ENCODE measurements around the gene CORO2B.
"Not testable (repeated sequence)": the region's sequence is repeated elsewhere in the genome, so short reads cannot be mapped to it uniquely, and the experiment has no call there.

The CORO2B gene

DNA sequence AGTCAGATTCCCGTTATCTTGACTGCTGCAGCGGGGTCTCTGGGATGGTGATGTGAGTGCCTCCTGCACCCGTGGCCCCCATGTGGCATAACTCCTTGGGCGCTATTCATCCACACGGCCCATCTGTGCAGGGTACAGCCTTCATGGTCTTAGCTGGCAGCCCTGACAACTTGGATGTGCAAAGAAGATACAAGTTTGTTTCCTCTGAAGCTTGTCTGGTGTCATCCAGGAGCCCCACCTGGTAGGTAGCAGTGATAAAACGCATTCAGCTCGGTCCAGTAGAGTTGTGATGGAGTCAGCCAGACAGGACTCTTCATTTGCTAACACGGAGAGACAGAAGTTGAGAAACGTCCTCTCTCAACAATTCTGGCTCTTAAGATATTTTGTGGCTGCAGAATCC lies 53.3 kb downstream of the CORO2B start:
- no peak for DNase-seq

DNA sequence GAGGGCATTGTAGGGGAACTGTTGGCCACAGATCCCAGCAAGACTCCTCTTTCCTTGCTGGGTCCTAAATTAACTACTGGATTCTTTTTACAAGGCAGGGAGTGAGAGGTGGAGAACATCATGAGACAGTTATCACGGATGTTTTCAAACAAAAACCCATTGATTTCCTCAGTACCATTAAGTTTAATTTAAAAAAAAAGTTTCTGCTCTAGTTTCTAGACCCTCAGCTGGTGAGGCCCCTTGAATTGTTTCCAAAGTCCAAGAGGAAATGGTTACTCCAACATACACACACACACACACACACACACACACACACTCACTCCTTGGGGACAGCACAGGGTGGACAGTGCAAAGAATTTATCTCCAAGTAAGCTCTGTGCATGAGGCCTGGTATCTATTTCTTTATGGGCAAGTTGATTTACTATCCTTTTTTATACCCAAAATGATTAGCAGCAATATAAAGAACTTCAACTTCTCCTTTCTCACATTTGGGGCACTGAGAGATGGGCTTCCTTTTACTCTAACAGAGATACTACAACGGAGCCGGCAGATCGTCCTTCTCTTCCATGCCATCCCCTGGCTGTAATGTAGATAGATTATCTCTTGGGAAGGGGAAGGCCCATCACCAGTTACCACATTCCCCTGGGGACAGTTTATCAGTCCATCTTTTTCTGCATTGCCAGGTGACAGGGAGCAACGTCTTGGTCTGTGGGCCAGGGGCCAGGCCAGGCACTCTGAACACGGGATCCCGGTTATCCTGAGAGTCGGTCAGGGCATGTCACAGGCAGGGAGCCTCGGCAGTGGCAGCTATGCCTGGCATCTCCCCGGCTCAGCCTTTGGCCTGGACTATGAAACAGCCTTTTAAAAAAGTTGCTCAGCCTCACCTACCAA lies 54.7 kb downstream of the CORO2B start:
- no peak for DNase-seq

DNA sequence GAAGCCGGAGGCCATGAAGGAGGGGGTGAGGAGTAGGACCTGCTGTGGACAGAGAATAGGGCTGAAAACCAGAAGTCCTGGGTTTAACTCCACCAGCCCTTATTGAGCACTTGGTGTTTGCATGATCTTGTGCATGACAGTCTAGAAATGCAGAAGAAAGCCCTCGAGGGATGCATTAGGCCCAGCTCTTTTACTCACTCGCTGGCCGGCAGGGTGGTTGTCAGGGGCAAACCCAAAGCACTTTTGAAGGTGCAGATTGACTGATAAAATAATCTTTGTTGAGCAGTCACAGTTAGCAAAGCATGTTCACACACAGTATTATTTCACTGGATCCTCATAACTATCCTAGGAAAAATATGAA lies 55.3 kb downstream of the CORO2B start:
- DNase-seq: no peak

DNA sequence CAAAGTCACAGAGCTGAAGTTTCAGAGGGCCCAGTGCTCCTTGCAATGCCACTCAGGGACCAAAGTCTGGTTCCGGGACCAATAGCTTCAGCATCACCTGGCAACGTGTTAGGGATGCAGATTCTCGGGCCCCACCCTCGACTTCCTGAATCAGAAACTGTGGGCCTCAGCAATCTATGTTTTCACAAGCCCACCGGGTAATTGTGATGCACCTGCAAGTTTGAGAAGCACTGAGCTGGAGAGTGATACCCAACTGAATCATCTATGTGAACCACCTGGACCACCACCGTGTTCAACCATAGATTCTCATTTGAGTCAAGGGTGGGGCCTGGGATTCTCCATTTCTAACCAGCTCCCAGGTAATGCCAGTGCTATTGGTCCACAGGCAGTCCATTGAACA lies 55.7 kb downstream of the CORO2B start:
- DNase-seq: no peak

DNA sequence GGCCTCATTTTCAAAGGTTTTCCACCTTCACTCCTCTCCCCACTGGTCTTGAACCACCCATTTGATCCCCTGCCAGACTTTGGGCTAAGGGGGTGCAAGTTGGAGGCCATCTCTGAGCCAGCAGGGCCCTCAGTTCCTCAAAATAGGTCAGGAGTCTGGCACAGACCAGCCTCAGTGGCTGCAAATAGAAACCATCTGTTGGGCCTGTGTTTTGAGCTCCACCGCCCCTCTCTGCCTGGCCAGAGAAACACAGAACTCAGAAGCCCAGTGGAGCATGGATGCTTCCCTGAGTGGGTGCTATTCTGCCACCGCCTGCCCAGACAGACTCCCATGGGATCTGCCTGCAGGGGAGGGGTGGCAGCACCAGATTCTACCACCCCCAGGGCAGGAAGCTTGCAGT lies 56.3 kb downstream of the CORO2B start:
- no peak for DNase-seq

DNA sequence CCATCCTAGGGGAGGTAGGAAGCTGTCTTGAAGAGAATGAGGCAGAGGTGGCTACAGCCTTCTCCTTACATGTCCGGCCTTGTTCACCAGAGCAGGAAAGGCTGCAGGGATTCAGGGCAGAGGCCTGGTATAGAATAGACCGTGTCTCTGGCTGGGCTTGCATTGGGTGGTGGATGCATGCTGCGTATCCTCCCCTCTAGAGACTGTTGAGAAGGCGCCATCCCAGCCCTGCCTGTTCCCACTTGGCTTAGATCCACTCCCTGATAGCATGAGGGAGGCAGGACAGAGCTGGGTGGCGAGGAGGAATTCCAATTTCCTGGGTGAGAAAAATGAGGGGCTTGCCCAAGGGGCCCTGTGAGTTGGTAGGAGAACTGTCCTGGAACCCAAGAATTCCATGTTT lies 57.5 kb downstream of the CORO2B start:
- DNase-seq: no peak

DNA sequence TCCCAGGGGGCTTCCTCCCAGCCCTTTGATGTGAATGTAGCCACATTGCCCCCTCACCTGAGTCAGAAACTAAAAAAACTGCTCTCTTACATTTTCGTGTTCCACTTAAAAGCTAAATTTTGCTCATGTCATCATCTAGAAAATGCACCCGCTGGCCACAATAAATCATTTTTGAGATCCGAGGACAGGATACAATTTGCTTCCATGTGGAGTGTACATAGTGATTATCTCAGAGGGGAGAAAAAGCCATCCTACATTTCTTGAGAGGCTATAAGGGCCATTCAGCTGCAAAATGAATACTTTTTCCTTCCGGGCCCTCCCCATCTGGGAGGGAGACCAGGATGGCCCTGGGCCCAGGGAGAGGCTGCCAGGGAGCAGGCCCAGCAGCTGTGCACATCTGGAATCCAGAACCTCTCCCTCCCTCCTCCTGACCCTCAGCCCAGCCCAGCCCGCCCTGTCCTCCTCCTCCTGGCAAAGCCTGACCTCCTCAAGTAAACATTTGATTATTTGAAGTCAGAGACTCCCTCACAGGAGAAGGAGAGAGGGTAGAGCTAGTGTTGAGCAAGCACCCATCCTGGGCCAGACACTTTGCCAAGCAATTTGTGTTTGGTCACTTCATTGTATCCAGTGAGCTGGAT lies 59.1 kb downstream of the CORO2B start:
- DNase-seq: no peak

DNA sequence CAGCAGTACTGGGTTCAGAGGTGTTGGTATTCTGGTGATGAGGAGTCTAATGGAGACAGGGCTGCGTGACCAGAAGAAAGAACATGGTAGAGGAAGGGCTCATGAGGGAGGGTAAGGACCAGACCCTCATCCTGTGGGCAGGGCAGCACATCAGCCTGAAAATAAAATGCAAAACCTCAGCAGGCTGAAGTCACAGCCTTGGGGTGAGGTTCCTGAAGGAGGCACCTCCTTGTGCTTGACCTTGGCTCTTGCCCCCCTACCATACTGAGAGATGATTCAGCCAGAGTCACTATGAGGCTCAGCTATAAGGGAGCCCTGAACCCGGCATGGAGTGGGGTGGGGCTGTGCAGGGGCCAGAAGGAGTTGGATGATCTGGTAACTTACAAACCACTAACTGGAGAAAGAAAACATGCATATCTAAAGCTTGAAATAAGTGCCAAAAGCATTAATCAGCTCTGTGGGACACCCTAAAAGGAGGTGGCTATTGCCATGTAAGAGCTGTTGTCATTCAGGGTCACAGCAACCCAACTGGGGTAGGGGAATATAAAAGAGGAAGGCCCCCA lies 60.2 kb downstream of the CORO2B start:
- no peak for DNase-seq

DNA sequence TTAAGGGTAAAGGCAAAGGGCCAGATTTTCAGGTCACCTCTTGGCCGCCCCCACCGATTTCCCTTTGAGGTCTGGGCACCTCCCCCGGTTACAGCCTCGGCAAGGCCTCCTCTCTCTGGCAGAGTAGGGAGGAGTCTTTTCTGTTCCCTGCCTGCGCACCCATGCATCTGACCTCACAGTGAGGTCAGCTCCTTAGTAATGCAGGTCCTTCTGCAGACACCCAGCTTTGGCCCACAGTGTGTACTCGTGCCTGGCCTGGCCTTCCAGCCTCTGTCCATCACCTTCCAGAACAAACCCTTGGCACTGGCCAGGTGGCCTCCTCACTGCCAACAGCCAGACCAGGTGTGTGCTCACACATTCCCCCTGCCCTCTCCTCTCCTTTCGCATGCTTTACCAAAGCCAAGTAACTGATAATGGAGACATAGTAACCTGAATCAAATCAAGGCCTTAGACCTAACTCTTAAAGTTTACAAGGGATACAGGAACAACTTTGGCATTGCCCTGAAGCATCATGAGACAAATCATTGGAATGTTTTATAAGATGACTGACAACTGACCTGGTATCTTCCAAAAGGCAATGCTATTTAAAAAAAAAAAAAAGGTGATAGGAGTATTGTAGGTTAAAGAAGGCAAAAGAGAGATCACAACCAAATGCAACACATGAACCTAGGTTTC lies 61.3 kb downstream of the CORO2B start:
- no peak for DNase-seq

DNA sequence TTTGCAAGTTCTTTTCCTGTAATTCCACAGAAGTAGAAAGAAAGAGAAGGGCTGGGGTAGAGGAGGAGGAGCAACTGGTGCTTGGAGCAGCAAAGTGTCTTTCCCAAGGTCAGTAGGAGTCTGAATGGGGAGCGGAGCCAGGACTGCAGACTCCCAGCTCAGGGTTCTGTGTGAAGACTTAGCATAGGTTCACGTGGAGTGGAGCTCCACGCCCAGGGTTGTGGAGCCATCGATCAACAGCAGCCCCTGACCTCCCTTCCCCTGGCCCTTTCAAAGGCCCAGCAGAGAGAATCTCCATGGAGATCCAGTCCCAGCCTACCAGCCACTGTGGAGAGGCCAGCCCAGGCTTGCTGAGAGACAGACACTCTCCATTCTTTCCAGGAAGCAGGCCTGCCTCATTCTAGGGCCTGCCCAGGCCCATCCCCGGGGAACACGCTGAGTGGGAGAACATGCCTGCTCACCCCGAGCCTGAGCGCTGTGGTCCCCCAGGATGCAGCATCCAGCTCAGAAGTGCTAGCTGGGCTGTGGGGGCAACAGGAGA lies 62.1 kb downstream of the CORO2B start:
- no peak for DNase-seq

DNA sequence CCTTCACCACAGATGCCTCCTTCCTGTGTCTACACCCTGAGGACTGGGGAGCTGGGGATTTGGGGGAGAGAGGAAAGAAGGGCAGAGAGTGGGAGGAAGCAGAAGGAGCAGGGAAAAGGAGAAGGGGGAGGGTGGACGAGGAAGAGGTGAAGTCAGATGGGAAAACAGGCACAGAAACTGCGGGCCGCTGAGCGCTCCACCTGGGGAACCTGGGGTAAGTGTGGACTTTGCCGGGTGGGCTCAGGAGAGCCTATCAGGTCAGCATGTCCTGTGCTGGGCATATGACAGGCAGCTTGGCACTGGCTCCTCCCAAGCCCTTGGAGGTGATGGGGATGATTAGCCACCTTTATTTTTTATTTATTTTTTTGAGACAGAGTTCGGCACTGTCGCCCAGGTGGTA lies 62.6 kb downstream of the CORO2B start:
- DNase-seq: no peak

DNA sequence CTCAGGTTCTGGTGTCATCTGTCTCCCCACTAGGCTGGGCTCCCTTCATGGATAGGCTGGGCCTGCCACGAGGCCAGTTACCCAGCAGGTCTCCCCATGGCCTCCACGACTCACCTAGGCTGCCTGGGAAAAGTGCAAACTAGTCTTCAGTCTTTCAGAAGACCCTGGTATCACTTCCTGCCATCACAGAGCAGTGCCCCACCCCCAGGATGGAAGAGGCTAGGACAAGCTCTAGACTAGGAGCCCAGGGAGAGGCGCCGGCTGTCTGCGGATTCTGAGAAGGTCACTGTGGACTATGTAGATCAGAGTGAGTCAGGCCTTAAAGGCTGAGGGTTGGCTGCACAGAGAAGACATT lies 63.7 kb downstream of the CORO2B start:
- no peak for DNase-seq

DNA sequence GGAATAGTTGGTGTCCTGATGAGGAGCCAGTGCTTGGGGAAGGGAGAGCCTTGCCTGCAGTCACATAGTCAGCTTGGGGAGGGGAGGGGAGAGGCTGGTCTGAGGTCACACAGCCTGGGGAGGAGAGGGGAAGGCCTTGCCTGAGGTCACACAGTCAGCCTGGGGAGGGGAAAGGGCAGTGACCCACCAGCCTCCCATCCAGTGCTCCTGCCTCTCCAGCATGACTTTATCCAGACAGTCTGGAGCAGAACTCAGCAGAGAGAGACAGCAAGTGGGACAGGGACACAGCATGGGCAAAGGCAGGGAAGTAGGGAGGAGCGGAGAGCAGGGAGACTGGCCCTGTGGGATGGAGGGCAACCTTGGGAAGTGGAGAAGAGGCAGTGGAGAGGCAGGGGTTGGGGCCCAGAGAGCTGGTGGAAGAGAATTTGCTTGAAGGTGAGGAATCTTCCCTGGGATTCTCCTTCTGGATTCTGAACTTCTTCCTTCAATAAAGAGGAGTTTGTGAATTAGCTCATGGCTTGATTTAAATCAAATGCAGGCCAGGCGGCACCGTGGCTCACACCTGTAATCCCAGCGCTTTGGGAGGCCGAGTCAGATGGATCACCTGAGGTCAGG lies 64.5 kb downstream of the CORO2B start:
- no peak for DNase-seq

DNA sequence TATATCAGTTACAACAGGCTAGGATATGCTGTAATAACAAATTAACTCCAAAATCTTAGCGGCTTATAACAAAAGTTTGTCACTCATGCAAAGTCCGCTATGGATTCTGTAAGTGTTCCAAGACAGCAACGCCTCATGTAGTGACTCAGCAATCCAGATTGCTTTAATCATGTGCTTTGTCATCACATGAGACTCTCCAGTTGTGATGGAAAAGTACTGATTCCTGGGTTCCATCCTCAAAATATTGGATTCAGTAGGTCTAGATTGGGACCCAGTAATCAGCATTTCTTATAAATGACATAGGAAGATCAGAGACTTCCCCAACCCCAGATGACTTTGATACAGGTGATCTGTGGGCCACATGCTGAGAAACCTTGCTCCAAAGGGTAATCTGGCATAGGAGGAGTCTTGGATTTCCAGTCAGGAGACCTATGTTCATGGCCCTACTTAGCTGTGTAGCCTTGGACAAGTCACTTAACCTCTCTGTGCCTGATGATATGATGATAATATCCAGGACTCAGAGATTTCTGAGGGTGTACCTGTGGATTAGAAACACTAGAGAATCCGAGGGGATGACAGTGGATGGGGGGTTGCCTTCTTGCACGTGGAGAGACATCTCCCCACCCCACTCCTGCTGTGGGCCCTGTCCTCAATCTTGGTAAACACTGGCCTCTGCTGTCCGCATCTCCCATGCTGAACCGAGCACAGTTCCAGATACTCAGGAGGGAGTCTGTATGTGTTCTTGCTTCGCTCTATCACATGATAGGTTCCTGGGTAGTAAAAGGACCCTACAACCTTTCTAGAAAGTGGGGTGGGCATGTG lies 65.5 kb downstream of the CORO2B start:
- DNase-seq: no peak

DNA sequence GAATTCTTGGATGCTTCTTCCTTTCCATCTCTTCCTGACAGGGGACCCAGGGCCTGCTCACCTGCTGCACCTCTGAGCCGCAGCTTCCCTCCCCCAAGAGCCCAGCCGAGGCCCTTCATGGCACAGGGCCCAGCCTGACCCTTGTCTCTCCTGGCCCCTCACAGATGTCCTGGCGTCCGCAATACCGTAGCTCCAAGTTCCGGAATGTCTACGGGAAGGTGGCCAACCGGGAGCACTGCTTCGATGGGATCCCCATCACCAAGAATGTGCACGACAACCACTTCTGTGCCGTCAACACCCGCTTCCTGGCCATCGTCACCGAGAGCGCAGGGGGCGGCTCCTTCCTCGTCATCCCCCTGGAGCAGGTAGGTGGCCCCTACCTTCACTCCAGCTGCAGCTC lies 66.2 kb downstream of the CORO2B start:
- DNase-seq: no peak

DNA sequence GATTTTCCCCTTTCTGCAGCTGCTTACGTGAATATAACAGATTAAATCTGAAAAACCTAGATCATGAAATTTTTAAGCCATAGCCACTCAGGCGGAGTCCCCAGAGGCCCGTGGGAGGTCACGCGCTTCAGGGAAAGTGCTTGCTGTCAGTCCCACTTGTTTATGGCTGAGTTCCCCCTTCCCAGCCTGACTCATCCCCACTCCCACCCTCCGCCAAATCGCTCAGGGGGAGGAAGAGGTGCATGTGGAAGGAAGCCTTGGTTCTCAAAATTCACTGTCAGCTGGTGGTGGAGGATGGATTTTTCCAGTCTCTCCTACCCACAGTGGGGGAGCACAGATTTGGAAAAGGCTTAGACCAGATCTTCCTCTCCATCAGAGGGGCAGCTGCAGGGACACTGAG lies 67.4 kb downstream of the CORO2B start:
- no peak for DNase-seq

DNA sequence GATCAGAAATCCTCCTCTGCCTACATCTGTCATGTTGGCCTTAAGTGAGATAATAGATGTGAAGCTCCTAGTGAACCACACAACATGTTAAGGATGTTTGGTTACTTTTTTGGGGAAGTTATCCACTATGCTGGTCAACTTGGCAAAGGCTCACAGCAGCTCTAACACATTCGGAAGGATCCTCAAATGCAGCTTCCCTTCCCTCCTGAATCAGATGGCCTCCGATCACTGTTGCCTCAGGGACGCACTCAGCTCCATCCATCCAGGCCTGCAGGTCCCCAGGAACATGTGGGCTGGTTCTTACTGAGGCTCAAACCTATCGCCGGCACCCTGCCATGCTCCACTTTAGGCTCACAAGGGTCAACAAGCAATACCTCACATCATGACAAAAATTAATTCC lies 67.9 kb downstream of the CORO2B start:
- no peak for DNase-seq

DNA sequence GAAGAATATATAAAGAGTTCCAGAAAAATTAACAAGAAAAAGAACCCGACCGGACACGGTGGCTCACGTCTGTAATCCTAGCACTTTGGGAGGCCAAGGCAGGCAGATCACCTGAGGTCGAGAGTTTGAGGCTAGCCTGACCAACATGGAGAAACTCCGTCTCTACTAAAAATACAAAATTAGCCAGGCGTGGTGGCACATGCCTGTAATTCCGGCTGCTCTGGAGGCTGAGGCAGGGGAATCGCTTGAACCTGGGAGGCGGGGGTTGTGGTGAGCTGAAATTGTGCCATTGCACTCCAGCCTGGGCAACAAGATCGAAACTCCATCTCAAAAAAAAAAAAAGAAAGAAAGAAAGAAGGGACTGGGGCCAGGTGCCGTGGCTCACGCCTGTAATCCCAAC lies 68.6 kb downstream of the CORO2B start:
- DNase-seq: not testable (repeated sequence)

DNA sequence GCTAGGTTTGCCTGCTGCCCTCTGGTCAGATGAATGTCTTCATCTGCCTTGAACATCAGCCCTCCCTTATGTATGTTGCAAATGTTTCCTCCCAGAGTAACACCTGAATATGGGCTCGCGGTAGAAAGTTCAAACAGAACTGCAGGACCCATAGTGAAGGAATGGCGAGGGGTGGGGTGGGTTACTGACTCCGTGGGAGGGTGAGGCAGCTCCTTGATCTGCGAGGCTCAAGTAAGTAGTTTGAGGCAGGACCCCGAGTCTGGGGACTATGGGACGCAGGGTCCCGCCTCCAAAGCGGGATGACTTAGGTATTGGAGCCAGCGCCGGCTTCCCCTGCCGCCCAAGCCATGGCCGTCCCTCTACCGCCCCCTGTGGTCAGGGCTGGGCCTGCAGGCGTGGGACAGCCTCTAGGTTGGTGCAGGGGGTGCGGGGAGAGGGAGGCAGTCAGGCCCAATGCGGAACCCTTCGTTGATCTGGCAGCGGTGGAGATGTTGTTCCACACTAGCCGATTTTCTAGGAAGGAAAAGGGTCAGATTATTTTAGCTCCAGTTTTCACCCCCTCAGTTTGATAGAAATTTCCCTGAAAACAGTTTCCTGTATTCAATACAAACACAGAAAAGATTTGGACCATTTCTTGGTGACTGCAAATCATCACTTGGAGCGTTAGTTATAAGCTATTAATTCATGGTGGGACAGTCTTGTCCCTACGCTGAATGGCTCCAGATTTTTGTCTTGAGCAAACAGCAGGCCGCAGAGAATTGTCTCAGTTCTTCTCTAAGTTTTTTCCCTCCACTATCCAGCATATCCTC lies 72.3 kb downstream of the CORO2B start:
- peak; percentile 36 for DNase-seq

DNA sequence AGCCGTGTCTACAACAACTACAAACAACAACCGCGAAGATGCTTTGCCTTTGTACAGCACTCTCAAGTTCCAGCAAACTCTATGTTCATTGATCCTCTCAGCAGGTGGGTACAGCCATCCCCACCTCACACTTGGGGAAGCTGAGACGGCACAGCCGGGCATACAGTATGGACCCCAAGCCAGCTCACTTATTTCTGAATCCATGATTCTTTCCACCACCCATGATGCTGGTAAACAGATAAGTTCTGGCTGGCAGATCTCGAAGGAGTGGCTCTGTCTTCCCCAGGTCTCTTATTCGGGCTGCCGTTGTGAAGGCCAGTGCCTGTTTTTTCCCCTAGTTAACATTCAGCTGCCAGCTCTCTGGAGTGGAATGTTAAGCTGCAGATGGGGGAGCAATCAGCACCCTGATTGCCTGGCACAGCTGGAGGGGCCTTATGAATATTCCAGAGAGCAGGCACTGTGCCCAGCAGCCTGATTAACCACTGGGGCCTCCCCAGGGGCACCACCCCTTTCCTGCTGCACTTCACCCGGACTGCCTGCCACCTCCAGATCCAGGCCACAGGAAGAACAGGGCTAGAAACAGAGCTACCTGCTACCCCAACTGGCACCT lies 73.2 kb downstream of the CORO2B start:
- no peak for DNase-seq
